ENCODE measurements around the gene POU3F1.

The POU3F1 gene

DNA sequence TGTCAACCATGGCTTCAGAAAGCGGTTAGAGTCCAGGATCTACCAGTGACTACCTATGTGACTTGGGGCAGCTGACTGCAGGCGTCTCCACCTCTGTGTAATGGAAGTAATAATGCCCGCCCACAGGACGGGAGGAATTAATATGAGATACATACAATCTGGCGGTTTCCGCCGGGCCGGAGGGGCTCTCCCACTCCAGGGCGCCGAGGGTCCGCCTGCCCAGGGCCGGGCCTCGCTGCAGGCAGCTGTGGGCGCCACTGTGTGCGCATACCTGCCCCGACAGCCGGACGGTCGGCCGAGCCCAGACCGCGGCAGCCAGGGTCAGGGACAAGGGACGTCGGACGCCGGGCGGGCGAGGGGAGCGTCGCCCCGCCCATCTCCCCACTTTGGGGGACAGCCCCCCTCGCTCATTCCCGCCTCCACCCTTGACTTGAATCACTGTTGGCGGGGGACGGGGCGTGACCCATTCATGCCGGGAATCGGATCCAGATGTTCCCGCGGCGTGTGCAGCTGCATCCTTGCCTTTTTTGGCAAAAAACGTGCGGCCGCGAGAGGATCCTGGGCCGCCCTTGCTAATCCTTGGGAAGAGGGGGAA is 50.7 kb downstream of the POU3F1 start:
- no peak overlapping the region for H3K27ac ChIP-seq
- no peak for TF ChIP-seq CTCF (conservative IDR thresholded peaks at IDR 0.05)
- no peak for TF ChIP-seq ZFX (IDR thresholded peaks at IDR 0.05)

DNA sequence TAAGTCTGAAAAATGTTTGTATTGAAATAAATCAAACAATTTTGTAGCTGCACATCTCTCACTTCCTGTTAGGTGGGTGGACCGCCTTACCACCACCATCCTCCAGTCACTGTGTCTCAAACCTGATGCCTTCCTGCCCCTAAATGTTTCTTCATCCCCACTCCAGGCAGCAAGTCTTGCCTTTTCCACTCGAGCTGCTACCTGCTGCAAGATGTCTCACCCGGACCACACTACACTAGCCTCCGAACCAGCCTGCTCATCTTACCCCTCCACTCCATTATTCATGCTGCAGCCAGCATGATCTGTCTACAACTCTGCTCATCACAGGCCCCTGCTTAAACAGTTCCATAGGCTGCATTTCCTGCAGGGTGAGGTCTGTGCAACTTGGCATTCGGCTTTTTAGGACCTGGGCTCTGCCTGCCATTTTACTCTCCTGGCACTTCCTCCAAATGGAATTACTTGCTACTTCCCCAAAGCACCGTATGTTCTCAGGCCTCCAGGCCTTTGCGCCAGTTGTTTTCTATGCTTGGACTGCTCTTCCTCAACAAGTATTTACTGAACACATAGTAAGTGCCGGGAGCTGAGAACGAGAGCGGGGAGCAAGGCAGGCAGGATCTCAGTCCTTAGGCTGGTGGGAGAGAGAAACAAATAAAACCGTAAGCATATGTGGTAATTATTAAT is 51.6 kb downstream of the POU3F1 start:
- H3K27ac ChIP-seq, result no peak overlapping the region
- TF ChIP-seq ZFX (IDR thresholded peaks at IDR 0.05) (no peak), CTCF (conservative IDR thresholded peaks at IDR 0.05) (no peak)

Data from C4-2B (cell line).